Lower leg skin (tissue), 4 donors: ENCODE data around the gene GLTP. TPM values are rescaled to one million over a fixed set of nuclear protein-coding genes. Genes with fewer than 3 reads are reported as not detected.
"Not testable (repeated sequence)": the region's sequence is repeated elsewhere in the genome, so short reads cannot be mapped to it uniquely, and the experiment has no call there.

Source experiments
- DNase-seq, 2 donors: peaks; one replicate each; pipeline ENCODE4 v3.0.0-alpha.2; 2019; ENCODE audit warnings: low spot score in 2 of 2
- H3K4me3 ChIP-seq: fragments of 200-600 bp; sonication (generic); 2 replicates; pipeline ENCODE4 v1.5.1; 2017; ENCODE audit warnings: mild to moderate bottlenecking, low read depth; ENCODE audit not compliant: poor library complexity, severe bottlenecking
- CTCF ChIP-seq, 3 donors: fragments of 450-650 bp; IDR thresholded peaks; one replicate each; pipeline ENCODE4 v1.5.1; 2016; ENCODE audit warnings: antibody characterized with exemption in 3 of 3, mild to moderate bottlenecking in 3 of 3, moderate library complexity in 2 of 3
- POLR2A ChIP-seq, 2 donors: fragments of 450-650 bp; IDR thresholded peaks; one replicate each; pipeline ENCODE4 v1.6.1; 2016 to 2017; ENCODE audit warnings: antibody characterized with exemption in 2 of 2, mild to moderate bottlenecking in 1 of 2, moderate library complexity in 1 of 2
- WGBS, 2 donors: methylation state at CpG; one replicate each; pipeline ENCODE4 v1.1.5; 2018; 5-methylcytosine and 5-hydroxymethylcytosine counted together
- intact Hi-C: fragments of 100-400 bp; cut with DNase I; formaldehyde crosslinking; loops from one replicate; pipeline ENCODE4 v1.15.0; 2023; ENCODE audit warnings: low total_unique reads
- total RNA-seq, 4 donors: library from RNA; depleted of rRNA; stranded (reverse); fragments of >200 nt; gene quantifications; one replicate each; pipeline ENCODE4 v1.1.0, GENCODE V29; 2016

The GLTP gene
- total RNA-seq, 4 donors from 2014 or later, result 536 to 775 (median 660) TPM

GRCh38 chr12:109892748-109893147 lies 12.4 kb upstream of the GLTP start:
- intact Hi-C loops, result no loop called here
- 43 to 53% methylated on average over 4 of the region's 4 CpGs for WGBS, 2 donors
- H3K4me3 ChIP-seq, result no peak overlapping the region
- no peak for DNase-seq
- TF ChIP-seq POLR2A (IDR thresholded peaks at IDR 0.05), result no peak
- TF ChIP-seq CTCF (IDR thresholded peaks at IDR 0.05), result no peak

GRCh38 chr12:109892165-109892715 lies 11.9 kb upstream of the GLTP start:
- 100% methylated on average over 1 of the region's 1 CpG for WGBS, 2 donors
- TF ChIP-seq POLR2A (IDR thresholded peaks at IDR 0.05), result no peak
- TF ChIP-seq CTCF (IDR thresholded peaks at IDR 0.05), result no peak
- DNase-seq, result no peak
- intact Hi-C loops, result no loop called here
- no peak overlapping the region for H3K4me3 ChIP-seq

- H3K4me3 ChIP-seq, intact Hi-C loops, DNase-seq: not testable (repeated sequence)
- WGBS, 2 donors, result 60 to 66% methylated on average over 7 of the region's 7 CpGs
Measured at GRCh38 chr12:109891731-109892130, 11.4 kb upstream of the GLTP start.

GRCh38 chr12:109890620-109891170 lies 10.4 kb upstream of the GLTP start:
- no peak for DNase-seq
- TF ChIP-seq CTCF (IDR thresholded peaks at IDR 0.05) (no peak), POLR2A (IDR thresholded peaks at IDR 0.05) (no peak)
- intact Hi-C loops, result no loop called here
- 67 to 69% methylated on average over 13 of the region's 13 CpGs for WGBS, 2 donors
- H3K4me3 ChIP-seq, result no peak overlapping the region

- no peak for TF ChIP-seq POLR2A (IDR thresholded peaks at IDR 0.05)
- TF ChIP-seq CTCF (IDR thresholded peaks at IDR 0.05), result no peak
- no peak overlapping the region for H3K4me3 ChIP-seq
- WGBS, 2 donors, result 22 to 38% methylated on average over 12 of the region's 12 CpGs
- intact Hi-C loops, result no loop called here
- peak in 1 of 2 donors; percentile 54 for DNase-seq
Measured at GRCh38 chr12:109888179-109889020, 8.1 kb upstream of the GLTP start.

- intact Hi-C loops, result no loop called here
- WGBS, 2 donors, result 51 to 54% methylated on average over 10 of the region's 10 CpGs
- H3K4me3 ChIP-seq, result no peak overlapping the region
- TF ChIP-seq POLR2A (IDR thresholded peaks at IDR 0.05) (no peak), CTCF (IDR thresholded peaks at IDR 0.05) (no peak)
- no peak for DNase-seq
Measured at GRCh38 chr12:109885616-109886015, 5.3 kb upstream of the GLTP start.
